SH-SY5Y (cell line): Measurements from ENCODE around the gene MYPN.

Experiments
- GATA2 ChIP-seq: IDR thresholded peaks from 2 replicates; pipeline ENCODE4 v1.6.1; 2011; ENCODE audit warnings: mild to moderate bottlenecking, low read depth, low read length
- GATA3 ChIP-seq: IDR thresholded peaks from 2 replicates; pipeline ENCODE4 v1.6.1; 2011; ENCODE audit warnings: low read depth, mild to moderate bottlenecking, low read length, moderate library complexity

DNA sequence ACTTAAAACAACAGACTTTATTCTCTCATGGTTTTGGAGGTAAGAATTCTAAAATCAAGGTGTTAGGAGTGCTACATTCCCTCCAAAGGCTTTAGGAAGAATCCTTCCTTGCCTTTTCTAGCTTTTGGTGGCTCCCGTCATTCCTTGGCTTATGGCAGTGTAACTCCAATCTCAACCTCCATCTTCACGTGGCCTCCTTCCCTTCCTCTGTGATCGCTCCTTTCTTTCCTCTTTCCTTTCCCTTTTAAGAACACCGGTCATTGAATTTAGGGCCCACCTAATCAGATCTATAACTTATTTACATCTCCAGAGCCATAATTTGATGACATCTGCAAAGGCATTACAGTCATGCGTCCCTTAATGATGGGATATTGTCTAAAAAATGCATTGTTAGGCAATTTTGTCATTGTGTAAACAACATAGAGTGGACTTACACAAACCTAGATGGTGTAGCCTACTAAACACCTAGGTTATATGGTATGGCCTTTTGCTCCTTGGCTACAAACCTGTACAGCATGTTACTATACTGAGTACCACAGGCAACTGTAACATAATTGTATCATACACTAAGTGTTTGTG is 28.3 kb upstream of the MYPN start:
- TF ChIP-seq GATA3 (no peak), GATA2 (no peak)
